GM18498 (cell line): ENCODE measurements around the gene OR2T3.
"Not testable (repeated sequence)": the region's sequence is repeated elsewhere in the genome, so short reads cannot be mapped to it uniquely, and the experiment has no call there.

Experiments
- ATAC-seq: cut with Tn5 transposase; IDR thresholded peaks from one replicate; pipeline ENCODE4 v1.9.1; 2021; ENCODE audit warnings: mild to moderate bottlenecking, moderate library complexity; ENCODE audit not compliant: unreplicated experiment

The OR2T3 gene, protein sequence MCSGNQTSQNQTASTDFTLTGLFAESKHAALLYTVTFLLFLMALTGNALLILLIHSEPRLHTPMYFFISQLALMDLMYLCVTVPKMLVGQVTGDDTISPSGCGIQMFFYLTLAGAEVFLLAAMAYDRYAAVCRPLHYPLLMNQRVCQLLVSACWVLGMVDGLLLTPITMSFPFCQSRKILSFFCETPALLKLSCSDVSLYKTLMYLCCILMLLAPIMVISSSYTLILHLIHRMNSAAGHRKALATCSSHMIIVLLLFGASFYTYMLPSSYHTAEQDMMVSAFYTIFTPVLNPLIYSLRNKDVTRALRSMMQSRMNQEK

DNA sequence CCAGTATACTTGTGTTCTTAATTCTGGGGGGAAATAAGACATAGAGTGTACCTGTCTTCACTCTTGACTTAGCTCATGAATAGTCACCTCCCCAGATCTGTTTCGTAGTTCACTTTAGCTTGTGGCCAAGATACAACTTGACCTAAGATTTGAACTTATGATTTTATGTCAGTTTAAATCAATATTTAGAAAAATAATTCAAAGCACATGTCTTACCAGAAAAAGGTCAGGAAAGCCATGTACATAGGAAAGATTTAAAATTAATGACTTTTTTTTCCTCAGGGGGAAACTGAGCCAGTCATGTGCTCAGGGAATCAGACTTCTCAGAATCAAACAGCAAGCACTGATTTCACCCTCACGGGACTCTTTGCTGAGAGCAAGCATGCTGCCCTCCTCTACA is at the start of gene OR2T3:
OR2T3 (plus strand) TSS at position 301 of the 400 bp plus-strand sequence; CDS start at position 301, 0 bp downstream.
- not testable (repeated sequence) for ATAC-seq

- peak; percentile 64 for ATAC-seq
Measured at GRCh38 chr1:248427526-248428191, 45.5 kb upstream of the OR2T3 start.

DNA sequence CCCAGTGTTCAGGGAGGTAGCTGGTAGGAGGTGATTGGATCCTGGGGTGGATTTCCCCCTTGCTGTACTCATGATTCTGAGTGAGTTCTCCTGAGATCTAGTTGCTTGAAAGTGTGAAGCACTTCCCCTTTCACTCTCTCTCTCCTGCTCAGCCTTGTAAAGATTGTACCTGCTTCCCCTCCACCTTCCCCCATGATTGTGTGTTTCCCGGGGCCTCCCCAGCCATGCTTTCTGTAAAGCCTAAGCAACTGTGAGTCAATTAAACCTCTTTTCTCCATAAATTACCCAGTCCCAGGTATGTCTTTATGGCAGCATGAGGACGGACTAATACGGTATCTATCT is 45.0 kb upstream of the OR2T3 start:
- ATAC-seq: peak; percentile 99

GRCh38 chr1:248431683-248432082 is 41.5 kb upstream of the OR2T3 start:
- ATAC-seq: not testable (repeated sequence)

GRCh38 chr1:248432201-248432600 is 41.0 kb upstream of the OR2T3 start:
- ATAC-seq: not testable (repeated sequence)

DNA sequence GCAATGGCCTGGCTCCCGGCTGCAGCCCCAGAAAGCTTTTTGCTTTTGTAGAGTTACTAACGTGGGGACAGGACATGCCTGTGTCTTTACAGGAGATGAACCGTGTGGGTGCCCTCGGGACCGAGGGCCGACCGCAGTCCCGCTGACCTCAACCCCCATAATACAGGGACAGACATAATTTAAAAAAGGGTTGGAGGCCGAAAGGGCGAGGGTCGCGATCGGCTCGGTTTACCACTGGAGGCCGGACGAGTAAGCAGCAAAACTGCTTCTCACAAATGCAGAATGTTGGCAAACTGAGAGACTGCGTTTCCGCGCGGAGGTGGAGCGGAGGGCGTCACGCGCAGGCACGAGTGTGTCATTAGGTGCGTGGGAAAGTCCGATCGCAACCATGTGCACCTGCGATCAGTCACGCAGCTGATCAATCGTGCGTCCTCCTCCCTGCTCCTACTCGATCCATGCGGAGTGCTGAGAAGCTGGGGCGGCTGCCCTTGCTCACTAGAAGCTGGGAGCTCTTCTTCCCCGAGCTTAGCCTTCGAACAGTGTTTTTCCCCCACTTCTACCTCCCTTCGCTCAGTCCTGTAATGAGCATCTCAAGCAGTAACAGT is 39.2 kb upstream of the OR2T3 start:
- not testable (repeated sequence) for ATAC-seq

- ATAC-seq: not testable (repeated sequence)
Measured at GRCh38 chr1:248434913-248435312, 38.2 kb upstream of the OR2T3 start.

DNA sequence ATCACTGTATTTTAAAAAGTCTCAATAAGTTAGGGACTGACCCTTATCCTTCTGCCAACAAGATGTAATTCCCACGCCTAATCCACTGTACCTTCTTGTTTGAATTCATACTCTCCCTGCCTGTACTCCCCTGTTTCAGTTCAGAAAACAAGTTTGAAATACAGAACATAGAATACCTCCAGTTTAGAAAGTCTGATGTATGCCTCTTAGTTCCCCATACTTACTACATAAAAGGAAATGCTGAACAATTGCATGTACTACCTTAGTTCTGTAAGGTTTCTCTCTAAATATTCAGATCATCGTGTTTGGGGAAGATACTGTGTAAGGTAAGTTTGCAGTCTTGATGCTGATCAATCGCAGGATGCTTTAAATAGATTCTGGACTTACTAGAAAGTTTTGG is 36.8 kb upstream of the OR2T3 start:
- peak; percentile 81 for ATAC-seq

- not testable (repeated sequence) for ATAC-seq
Measured at GRCh38 chr1:248438668-248439067, 34.5 kb upstream of the OR2T3 start.

DNA sequence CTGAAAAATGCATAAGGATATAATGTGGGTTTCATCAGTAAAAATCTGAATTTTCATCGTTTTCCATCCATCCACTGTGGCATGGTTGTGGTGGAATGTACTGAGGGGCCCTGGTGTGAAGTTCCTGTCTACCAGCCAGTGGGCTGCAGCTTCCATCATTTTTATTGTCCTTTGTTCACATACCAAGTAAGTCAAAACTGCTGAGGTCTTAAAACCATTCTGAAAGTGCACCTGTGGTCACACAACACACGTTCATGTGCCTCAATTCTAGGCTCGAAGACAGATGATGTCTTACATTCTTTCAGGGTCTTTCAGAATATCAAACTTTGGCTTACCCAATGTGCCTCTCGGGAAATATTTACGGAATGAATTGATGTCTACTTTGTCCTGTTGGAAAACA is 33.9 kb upstream of the OR2T3 start:
- peak; percentile 35 for ATAC-seq

GRCh38 chr1:248442500-248443277 is 30.5 kb upstream of the OR2T3 start:
- ATAC-seq: not testable (repeated sequence)

DNA sequence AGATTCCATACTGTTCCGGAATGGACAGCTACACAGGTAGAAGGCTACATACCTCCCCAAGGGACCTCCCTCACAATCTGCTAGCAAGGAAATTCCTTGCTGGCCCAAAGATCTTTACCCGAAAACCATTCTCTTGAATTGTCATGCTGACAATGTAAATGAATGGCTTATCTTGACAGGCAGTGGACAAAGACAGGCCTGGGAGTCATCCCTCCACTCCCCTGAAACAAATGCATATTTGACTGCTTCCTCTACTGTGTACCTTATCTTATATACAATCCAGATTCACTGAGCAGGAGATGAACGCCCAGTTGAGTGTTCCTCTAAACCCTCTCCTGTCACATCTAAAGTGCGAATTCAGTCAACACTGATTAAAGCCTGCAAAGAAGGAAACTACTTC is 28.5 kb upstream of the OR2T3 start:
- ATAC-seq: not testable (repeated sequence)

DNA sequence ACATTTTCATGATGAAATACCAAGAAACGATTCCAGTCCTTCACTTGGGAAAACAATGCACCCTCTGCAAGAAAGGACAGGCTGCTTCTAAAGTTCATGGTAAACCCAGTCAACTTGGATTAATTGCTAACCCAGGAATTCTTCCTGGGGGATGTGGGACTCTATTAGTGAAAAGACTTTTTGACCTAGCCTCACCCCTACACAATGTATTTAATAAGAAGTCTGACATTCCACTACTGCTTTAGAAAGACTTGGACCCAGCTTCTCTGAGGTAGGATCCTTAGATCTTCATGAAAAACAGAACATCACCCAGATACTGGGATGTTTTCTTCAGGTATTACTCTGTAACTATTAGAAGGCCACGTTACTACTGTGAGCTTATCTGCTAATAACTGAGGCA is 27.8 kb upstream of the OR2T3 start, which contains the start of gene OR2T2:
OR2T2 (plus strand) TSS at position 239 of the 400 bp plus-strand sequence. CDS start 7,161 bp downstream, outside the sequence.
- ATAC-seq: not testable (repeated sequence)

- ATAC-seq: peak; percentile 55
Measured at GRCh38 chr1:248448409-248449074, 24.6 kb upstream of the OR2T3 start.

DNA sequence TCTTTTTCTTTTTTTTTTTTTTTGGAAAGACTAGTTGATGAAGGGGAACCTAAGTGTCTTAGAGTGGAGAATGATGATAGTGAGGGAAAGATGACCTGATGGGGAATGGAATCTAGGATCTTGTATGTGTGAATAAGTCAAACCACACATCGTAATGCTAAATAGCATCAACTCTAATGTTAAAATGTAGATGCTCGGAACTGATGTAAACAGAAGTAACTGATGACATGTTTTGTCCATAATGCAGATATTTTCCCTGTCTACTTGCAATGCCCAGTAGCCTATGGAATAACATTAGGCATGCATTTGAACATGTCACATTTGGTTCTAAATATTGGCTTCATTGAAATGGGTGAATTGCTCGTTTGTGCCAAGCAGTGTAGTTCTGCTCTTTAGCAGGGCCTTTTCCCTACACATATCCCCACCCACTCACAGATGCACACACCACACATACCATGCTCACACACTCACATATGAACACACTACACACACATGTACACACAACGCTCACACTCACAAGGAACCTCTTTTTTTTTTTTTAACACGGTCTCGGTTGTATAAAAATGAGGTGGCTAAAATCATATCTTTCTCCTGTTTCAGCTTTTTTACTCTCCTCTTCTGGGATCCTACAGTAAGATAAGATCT is 23.2 kb upstream of the OR2T3 start:
- not testable (repeated sequence) for ATAC-seq

- ATAC-seq: peak; percentile 61
Measured at GRCh38 chr1:248450466-248451145, 22.5 kb upstream of the OR2T3 start.

- not testable (repeated sequence) for ATAC-seq
Measured at GRCh38 chr1:248453619-248454018, 19.5 kb upstream of the OR2T3 start.

DNA sequence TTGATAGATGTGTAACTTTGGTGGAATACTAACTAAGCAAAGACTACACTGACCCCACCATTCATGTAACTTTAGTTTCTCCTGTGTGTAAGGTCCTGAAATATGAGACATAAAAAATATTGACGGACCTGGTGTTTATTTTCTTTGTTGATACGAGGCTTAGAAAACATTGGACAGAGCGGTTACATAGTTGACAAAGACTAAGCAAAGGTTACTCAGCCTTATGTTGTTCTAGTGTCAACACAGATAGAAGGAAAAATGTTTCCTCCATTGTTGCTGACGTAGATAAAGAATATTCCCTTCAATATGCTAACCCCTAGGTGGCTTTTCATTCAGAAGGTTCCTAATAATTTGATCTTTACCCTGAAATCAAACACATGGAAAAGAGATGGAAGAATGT is 18.1 kb upstream of the OR2T3 start:
- ATAC-seq: not testable (repeated sequence)

DNA sequence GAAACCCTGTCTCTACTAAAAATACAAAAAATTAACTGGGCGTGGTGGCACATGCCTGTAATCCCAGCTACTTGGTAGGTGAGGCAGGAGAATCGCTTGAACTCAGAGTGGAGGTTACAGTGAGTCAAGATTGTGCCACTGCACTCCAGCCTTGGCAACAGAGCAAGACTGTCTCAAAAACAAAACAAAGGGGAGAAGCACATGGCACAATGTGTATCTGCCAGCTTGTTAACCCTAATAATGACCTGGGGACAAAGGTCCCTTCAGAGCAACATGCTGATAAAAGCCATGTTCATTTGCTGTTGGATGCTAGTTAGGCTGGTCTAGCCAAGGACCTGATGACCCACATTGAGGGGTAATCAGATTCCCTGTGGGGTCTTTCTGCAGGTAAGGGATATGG is 16.5 kb upstream of the OR2T3 start:
- not testable (repeated sequence) for ATAC-seq
